GOT3 (cell line): Measurements from ENCODE around the gene LIG1.

Source experiments
- DNase-seq: peaks from one replicate; lab custom pipeline; 2025; ENCODE audit warnings: mixed read lengths; lab: John Stamatoyannopoulos, UW

Gene LIG1

DNA sequence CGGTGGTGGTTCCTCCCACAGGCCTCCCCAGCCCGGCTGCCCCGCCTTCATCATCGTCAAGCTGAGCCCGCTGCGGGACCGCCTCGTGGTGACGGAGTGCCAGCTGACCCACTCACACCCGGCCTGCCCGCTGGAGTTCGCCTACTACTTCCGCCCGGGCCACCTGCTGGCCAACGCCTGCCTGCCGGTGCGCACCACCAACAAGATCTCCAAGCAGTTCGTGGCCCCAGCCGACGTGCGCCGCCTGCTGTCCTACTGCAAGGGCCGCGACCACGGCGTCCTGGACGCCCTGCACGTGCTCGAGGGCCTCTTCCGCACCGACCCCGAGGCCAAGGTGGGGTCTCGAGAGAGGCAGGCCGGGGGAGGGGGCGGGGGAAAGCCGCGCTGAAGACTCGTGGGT lies 12.3 kb upstream of the LIG1 start:
- DNase-seq, result no peak

DNA sequence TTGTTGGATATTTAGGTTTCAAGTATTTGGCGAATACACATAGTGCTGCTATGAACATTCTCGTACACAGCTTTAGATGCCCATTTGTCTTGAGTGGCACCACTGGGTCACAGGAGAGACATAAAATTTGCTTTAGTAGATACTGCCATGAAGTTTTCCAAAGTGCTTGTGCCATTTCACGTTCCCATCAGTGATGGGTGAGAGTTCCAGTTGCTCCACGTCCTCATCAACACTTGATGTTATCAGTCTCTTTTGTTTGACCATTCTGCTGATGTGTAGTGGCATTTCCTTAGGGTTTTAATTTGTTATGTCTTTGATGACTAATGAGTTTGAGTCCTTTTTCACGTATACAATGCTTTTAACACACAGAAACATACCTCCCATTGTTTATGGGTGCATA lies 11.4 kb upstream of the LIG1 start:
- DNase-seq, result no peak

DNA sequence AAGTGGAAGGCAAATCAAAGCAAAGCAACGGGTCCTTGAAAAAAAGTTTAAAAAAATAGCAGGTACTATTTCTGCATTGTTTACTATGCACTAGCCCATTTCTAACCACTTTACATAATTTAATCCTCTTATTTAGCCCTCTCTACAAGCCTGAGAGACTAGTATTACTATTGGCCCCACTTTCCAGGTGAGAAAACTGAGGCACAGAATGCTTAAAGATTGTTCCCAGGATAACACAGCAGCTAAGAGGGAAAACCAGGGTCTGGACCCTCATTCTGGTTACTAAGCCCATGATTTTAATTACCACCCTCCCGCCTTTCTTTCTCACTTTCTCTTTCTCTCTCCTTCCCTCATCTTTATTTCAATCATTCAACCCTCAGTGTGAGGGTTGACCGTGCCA lies 6.1 kb upstream of the LIG1 start:
- no peak for DNase-seq

DNA sequence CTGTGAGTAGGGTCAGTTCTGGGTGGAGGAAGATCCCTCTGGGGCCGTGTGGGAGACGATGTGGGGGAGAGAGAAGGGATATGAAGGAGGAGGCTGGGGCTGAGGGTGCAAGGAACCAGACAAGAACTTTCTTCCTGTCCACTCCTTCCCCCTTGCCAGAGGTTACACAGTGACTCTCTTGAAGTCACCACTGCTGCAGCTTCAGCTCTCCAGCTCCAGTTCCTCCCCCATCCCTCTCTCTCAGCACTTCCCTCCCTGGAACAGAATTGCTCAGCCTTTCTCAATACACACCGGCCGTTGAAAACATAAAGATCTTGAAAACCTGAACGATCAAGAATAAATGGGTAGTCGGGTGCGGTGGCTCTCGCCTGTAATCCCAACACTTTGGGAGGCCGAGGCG lies 5.4 kb upstream of the LIG1 start:
- no peak for DNase-seq

DNA sequence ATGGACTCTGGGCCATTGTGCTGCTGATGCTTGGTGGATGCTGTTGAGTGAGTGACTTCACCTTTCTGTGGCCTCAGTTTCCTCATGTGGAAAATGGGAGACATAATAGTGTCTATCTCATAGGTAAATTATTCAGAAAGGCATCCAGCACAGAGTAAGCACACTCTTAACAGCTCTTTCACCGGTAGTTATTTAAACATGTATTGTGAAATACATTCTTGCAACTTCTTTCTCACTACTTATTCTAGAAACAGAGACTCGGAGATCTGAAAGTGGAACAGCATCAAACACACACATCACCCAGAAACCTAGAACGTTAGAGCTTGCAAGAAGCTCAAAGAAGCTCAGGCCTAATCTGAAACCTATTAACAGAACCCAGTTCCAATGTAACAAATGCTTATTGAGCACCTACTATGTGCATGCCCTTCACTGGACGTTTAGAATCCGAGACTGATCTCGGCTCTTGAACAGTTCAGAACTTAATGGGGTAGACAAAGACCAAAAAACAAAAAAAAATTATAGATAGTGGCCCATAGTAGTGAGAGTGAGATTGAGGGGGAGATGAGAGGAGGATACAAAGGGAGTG lies 4.4 kb upstream of the LIG1 start:
- no peak for DNase-seq

DNA sequence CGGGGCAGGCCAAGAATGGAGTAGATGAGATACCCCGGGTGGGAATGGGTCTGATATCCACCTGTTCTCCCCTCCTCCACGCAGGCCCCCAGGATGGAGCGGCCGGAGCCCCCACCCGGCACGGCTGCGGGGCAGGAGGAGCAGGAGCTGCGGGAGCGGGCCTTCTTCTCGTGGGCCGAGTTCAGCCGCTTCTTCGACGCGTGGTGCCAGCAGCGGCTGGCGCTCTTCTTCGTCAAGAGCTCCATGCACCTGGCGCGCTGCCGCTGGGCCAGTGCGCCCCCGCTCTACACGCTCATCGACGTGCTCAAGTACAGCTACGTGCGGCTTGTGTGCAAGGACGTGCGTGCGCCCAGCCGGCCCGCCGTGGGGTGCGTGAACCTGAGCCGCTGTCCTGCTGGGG lies 1.6 kb upstream of the LIG1 start:
- DNase-seq, result no peak

DNA sequence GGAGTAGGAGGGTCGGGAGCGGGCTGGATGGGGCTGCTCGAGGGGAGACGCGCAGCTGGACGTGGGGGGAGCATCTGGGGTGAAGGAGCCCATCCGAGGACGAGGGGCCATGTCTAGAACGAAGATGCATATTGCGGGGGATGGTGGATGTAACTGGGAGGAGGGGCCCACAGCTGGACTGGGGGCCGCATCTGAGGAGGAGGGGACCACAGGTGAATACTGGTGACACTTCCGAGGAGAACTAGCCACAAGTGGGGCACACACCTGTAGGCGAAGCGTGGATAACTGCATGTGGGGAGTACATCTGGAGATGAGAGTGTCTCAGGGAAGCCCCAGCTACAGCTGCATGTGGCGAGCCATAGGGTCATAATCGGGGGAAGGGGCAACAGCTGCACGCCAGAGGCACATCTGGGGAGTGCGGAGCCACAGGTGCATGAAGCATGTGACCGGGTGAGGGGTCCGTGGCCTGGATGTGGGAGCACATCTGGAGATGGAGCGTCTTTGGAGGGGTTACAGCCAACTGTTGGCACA lies 738 bp upstream of the LIG1 start:
- DNase-seq, result no peak

DNA sequence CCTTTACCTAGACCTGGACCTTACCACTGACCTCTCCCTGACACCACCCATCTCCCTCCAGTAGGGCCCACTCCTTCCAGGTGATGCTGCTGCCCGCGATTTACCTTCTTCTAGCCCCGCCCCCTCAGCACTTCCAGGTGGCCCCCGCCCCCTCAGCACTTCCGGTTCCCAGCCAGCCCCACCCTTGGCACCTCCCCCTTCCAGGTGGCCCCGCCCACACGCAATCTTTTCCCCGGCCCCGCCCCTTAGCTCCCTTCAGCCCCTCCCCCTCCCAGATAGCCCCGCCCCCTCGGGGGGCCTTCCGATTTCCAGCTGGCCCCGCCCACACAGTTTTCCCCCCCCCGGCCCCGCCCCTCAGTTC lies 586 bp downstream of the LIG1 start:
- no peak for DNase-seq

DNA sequence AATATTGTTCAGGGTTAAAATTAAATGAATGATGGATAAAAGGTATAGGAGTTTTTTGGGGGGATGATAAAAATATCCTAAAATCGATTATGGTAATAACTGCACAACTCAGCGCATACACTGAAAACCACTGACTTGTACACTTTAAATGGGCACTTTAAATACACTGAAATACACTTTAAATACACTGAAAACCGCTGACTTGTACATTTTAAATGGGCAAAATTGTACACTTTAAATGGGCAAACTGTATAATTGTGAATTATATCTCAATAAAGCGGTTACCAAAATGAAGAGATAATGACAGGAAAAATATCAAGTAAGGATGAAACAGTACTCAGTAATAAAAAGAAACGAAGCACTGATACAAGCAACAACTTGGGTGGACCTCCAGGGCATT lies 1.5 kb downstream of the LIG1 start:
- DNase-seq, result no peak

DNA sequence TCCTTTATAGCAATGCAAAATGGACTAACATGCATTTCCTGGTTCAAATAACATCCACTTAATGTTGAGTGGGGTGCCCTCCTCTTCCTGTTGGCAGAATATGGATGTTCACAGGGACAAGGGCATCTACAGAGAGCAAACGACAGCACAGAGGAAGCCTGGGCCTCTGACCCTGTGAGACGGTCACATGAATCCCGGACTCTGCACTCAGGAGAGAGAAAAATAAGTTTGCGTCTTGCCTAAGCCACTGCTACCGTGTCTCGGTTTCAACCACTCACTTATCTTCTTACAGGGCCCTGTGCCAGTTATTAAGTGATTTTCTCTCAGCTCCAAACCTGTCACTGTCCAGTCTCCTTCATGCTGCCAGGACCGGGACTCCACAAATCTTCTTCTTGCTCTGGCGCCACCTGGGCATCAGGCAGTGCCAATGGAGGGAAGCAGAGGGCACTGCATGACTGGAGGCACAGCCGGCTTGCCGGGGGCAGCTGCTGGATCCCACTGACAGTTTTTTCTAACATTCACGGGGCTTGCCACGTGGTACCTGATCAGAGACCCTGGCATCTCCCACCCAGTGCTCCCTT lies 11.8 kb downstream of the LIG1 start:
- DNase-seq, result no peak

DNA sequence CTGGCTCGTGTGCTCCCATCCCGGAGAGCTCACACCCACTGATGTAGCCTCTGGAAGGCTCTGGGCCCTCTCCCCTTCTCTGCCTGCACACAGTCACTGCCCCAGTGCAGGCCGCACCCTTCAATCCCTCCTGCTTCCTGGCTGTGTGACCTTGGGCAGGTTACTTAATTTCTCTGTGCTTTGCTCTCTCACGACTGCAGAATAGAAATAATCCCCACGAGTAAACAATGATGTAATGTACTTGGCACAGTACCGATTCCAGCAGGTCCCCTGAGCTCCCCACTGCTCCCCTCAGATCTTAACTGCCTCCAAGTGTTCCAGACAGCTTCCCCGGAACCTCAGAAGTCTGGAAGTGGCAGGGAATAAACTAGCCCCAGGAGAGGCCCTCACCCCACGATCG lies 16.1 kb downstream of the LIG1 start:
- no peak for DNase-seq

DNA sequence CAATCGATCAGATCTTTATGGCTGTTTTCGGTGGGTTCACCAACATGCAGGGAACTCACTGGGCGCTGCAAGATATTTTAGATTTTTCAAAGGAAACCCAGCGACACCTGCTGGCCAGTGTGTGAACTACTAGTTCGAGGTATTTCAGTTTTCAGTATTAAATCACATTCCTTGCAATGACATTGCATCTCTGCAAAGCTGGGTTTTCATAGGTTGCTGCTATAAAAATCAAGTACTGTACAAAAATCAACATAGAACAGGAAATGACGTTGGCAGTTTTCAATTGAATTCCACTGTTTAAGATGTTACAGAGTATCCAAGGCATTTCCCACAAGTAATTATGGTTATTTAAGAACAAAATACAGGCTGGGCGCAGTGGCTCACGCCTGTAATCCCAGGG lies 17.6 kb downstream of the LIG1 start:
- no peak for DNase-seq

DNA sequence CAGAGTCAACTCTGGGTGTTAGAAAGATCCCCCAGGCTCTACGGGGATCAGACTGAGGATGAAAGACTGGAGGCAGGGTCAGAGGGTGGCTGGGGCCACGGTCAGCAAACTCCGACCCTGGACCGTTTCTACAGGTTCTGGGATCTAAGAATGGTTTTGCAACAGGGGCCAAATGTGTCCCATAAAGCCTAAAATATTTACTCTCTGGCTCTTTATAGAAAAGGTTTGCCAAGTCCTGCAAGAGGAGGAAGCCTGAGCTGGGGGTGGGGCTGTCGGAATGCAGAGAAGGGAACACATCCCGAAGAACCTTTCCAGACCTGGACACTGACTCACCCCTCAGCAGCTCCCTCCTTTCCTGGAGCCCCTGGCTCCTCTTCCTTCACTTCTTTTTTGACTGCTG lies 20.7 kb downstream of the LIG1 start:
- DNase-seq, result no peak

DNA sequence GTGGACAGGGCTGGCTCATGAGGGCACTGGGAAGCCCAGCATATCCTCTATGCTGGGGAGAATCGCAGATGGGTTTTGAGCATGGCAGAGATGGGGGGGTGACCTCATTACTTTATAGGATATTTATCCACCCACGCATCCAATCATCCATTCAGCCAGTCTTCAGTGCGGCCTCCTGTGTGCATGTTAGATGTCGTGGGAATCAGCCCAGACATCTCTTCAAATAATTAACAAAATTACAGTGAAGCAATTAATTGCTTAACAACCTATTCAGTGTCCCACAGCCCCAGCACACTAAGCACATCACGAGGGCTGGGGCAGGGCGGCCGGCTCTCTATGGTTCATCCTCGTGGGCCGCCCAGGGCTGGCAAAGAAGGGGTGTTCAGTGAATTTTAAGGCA lies 21.6 kb downstream of the LIG1 start:
- no peak for DNase-seq

DNA sequence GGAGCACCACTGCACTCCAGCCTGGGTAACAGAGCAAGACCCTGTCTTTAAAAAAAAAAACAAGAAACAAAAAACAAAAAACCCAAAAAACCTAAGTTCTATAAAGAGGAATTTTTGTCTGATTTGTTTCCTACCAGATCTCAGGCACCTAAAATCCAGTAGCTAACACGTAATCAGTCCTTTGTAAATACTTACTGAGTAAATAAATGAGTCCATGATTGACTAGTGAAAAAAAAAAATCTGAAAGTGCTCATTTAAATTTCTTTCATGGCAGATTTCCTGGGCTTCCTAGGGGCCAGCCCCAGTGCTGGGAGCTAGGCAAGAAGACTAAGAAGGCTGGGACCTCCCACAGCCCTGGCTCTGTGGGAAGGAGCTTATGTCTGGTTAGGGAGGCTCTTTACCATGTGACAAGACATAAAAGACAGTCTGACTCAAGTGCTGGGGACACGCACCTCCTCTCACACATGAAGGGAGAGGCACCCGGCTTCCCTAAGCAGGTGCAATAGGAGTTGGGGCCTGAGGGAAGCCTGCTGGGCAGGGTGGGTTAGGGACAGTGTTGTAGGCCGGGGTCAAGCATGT lies 22.5 kb downstream of the LIG1 start:
- DNase-seq, result no peak

DNA sequence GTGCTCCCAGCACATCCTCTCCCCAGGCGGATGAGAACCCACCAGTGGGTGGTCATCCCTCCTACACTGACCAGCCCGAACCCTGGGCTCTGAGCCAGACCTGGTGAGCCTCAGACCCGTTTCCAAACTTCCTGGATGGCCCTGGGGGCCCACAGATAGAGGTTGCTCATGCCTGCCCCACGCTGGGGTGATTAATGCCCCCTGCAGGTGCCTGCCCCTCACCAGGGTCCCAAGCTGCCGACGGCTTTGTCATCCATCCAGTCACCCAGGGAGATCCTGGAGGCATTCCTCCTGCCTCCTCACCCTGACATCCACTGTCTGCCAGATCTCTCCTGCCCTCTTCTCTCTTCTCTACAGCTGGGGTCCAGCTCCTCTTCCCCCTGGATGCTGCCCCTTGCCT lies 31.1 kb downstream of the LIG1 start:
- DNase-seq, result no peak

DNA sequence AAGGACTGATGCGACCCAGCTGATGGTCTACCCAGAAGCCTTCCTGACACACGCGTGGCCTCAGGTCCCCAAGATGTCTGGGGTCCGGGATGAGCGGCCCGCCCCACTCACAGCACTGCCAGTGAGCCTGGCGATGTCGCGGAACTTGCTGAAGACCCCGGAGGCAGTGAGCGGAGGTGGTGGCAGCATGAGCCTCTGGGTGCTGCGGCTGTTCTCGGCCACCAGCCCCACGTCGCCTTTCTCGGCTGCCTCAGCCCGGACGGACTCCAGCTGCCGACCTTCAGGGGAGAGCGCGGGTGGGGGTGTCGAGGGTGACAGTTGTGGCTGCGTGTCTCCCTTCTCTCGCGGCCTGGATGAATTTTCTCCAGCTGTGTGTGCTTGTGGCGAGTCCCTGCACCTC lies 32.7 kb downstream of the LIG1 start:
- no peak for DNase-seq

DNA sequence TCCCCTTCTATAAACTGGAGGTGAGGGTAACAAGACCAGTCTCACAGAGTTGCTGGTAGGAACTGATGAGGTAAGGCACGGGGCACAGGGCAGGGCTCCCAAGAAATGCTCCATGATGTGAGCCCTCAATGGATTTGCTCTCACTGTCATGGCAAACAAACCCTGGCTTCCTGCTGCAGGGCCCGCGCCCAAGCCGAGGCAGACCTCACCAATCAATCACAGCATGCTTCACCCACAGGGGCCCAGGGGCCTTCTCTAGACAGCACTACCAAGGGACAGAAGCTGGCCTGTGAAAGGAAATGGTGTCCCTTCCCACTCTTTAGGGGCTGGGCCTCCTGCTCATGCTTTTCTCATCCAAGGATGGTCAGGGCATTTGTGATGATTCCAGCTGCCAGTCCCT lies 33.6 kb downstream of the LIG1 start:
- DNase-seq, result no peak

DNA sequence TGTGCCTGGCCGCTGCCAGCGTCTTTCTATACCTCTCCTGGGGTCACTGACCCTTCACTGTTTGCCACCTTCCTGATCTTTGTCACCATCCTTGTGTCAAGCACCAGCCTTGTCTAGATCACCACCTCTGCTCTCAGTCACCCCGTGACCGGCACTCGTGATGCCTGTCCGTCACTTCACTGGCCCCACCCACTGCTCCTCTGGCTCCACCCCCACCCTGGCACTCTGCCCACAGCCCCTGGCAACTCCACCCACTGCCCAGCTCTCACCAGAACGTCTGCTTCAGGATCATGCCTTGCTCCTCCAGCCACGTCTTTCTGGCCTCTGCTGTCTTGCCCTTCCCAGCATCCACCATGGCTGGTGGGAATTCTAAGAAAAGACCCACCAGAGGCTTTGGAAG lies 34.7 kb downstream of the LIG1 start:
- no peak for DNase-seq

DNA sequence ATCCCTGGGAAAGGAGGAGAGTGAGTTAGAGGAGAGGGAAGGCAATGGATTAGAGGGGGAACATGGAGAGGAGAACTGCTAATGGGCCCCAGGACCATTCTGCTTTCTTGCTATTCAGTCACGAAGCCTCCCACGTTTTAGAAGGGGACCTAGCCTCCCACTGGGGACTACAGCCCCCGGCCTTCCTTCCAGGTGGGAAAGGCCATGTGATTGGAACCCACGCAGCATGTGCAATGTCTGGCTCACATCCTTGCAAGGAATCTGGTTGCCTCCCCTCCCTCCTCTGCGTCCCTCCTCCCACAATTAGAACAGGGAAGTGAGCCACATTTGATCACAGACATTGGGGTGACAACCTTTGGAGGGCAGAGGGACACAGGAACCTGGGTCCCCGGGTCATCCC lies 37.0 kb downstream of the LIG1 start:
- no peak for DNase-seq

DNA sequence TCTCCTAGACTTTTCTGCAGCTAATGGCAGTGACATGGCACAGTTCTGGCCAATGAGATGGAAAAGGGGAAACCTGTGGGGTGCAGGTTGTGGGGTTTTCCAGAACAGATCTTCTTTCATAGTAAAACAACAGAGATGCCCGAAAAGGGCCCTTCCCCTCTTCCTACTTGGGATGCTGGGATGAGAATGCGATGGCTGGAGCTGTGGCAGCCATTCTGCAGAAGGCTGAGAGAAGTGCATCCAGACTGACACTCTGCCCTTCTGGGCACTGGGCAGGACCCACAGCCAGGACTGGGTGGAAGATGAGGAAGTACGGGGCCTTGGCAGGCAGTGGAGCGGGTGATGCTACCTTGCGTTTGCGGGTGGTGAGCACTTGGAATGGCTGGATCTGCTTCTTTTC lies 42.6 kb downstream of the LIG1 start:
- no peak for DNase-seq

DNA sequence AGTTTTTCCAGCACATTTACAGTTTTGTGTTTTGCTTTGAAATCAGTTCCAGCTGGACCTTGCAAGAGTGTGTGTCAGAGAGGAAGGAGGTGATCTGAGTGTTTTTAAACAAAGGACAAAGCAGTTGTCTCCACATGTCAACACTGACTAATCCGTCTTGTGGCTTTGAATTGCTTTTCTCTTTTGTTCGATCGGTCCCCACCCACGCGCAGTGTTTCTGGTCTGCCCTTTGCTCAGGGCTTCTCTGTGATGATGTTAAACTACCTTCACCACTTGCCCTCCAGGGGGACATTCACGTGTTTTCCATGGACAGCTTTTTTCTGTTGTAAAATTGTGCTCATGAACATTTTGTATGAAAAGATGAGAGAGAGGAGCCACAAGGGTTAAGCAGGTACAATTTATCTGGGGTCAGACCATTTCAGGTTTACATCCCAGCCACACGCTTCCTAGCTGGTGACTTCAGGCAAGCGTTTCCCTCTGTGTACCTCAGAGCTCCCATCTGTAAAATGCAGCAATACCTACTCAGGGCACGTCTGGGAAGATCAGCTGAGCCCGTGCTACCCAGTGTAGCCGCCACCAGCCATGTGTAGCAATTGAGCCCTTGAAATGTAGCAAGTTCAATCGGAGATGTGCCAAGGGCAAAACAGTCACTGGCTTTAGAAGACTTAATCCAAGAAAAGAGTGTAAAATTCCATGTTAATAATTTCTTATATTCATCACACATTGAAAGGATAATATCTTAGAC lies 46.1 kb downstream of the LIG1 start:
- no peak for DNase-seq

DNA sequence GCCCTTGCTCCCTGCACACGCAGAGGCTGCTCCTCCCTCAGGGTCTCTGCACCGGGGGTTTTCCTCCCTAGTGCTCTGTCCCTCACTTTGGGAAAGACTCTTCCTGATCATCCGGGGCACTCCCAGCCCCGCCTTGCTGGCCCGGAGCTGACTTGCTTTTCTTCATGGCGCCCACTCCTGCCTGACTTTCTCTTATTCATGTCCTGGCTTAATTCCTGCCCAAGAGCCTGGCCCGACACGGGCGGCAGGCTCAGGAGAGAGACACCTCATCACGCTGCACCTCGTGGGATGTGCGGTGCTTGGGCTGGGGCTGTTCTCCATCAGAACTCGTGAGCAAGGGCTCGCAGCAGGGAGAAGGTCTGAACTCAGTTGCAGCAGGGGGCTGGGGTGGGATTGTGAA lies 47.7 kb downstream of the LIG1 start:
- no peak for DNase-seq
